GM12878 (cell line): ENCODE data around the gene RP9. TPM values are rescaled to one million over a fixed set of nuclear protein-coding genes. Genes with fewer than 3 reads are reported as not detected.

ENCODE experiments used
- ATAC-seq: fragments of 200-7000 bp; cut with Tn5 transposase; 3 replicates; pipeline ENCODE4 v1.9.1; 2020; ENCODE audit warnings: mild to moderate bottlenecking, moderate library complexity
- BruUV-seq: library from RNA; stranded (reverse); fragments of 400-500 nt; replicated peaks from 2 replicates; lab custom pipeline; 2021; lab: Mats Ljungman, UMichigan
- CTCF ChIA-PET: fragments of 300-600 bp; sonication (Branson Sonifier 250); formaldehyde crosslinking; extraction: SDS; loops from one replicate; lab custom pipeline; 2021; ENCODE audit warnings: inconsistent platforms; lab: Yijun Ruan, JAX
- POLR2A ChIA-PET: fragments of 350-600 bp; formaldehyde crosslinking; extraction: SDS; loops from one replicate; lab custom pipeline; 2021; ENCODE audit warnings: inconsistent platforms; lab: Charles Lee
- RAD21 ChIA-PET: fragments of 300-600 bp; sonication (Branson Sonifier 250); formaldehyde crosslinking; loops from one replicate; lab custom pipeline; 2023; ENCODE audit warnings: antibody characterized with exemption; ENCODE audit not compliant: unreplicated experiment; lab: Charles Lee
- SMC1A ChIA-PET: fragments of 300-600 bp; sonication (Branson Sonifier 250); formaldehyde crosslinking; loops from one replicate; lab custom pipeline; 2023; ENCODE audit not compliant: unreplicated experiment, uncharacterized antibody; lab: Charles Lee
- DNase-seq: peaks from one replicate; pipeline ENCODE4 v3.0.0-alpha.2; 2011; ENCODE audit warnings: low read depth, low spot score
- FAIRE-seq: peaks from 3 replicates; lab custom pipeline; 2011; peaks lifted over from hg19 to GRCh38; lab: Jason Lieb, UNC
- H2AFZ ChIP-seq: 2 replicates; pipeline ENCODE4 v1.6.0; 2011; ENCODE audit warnings: low read depth, low read length, control low read depth; ENCODE audit not compliant: control insufficient read depth
- H3K27ac ChIP-seq: 2 replicates; pipeline ENCODE4 v1.5.1; 2011; ENCODE audit warnings: control low read depth; ENCODE audit not compliant: control insufficient read depth, insufficient read depth
- H3K27me3 ChIP-seq, 2 experiments: replicated peaks in 1 of 2; 2 replicates each; pipeline versions ENCODE4 v1.6.0 to v1.6.1; 2011; ENCODE audit warnings: low read length in 1 of 2; ENCODE audit not compliant: control insufficient read depth in 2 of 2, insufficient read depth in 2 of 2
- H3K36me3 ChIP-seq, 2 experiments: 2 replicates each; pipeline ENCODE4 v1.5.1; 2011; ENCODE audit warnings: low read length in 1 of 2; ENCODE audit not compliant: control insufficient read depth in 2 of 2, insufficient read depth in 2 of 2
- H3K4me1 ChIP-seq: 2 replicates; pipeline ENCODE4 v1.6.1; 2011; ENCODE audit warnings: mild to moderate bottlenecking, low read length, moderate library complexity, mixed read lengths; ENCODE audit not compliant: control insufficient read depth, insufficient read depth
- H3K4me2 ChIP-seq: 2 replicates; pipeline ENCODE4 v1.6.0; 2011; ENCODE audit warnings: control low read depth; ENCODE audit not compliant: control insufficient read depth, insufficient read depth
- H3K4me3 ChIP-seq: fragments of 200-600 bp; sonication (generic); 2 replicates; pipeline ENCODE4 v1.5.1; 2016
- H3K79me2 ChIP-seq: 2 replicates; pipeline ENCODE4 v1.6.0; 2011; ENCODE audit warnings: low read length; ENCODE audit not compliant: control insufficient read depth, insufficient read depth
- H3K9ac ChIP-seq: 2 replicates; pipeline ENCODE4 v1.8.0; 2011; ENCODE audit warnings: low read length, control low read depth, mixed read lengths; ENCODE audit not compliant: control insufficient read depth, insufficient read depth
- H3K9me3 ChIP-seq: replicated peaks from 3 replicates; pipeline ENCODE4 v1.5.1; 2011; ENCODE audit warnings: mild to moderate bottlenecking, low read length; ENCODE audit not compliant: control insufficient read depth, insufficient read depth
- H4K20me1 ChIP-seq: 2 replicates; pipeline ENCODE4 v1.6.0; 2011; ENCODE audit not compliant: control insufficient read depth, insufficient read depth
- CREM ChIP-seq: IDR thresholded peaks from 2 replicates; pipeline ENCODE4 v1.6.1; 2014; ENCODE audit warnings: antibody characterized with exemption, low read depth
- DPF2 ChIP-seq: fragments of 450-650 bp; IDR thresholded peaks from 2 replicates; pipeline ENCODE4 v1.6.1; 2017; ENCODE audit warnings: mild to moderate bottlenecking
- IRF5 ChIP-seq: fragments of 450-650 bp; IDR thresholded peaks from 2 replicates; pipeline ENCODE4 v1.6.1; 2017; ENCODE audit warnings: borderline replicate concordance
- NKRF ChIP-seq: fragments of 450-650 bp; conservative IDR thresholded peaks from 2 replicates; pipeline ENCODE4 v1.6.1; 2017; ENCODE audit warnings: mild to moderate bottlenecking, moderate library complexity
- STAT1 ChIP-seq: fragments of 450-650 bp; conservative IDR thresholded peaks from 2 replicates; pipeline ENCODE4 v1.6.1; 2014; ENCODE audit warnings: antibody characterized with exemption, mild to moderate bottlenecking
- TAF1 ChIP-seq: IDR thresholded peaks from 2 replicates; pipeline ENCODE4 v1.6.1; 2011; ENCODE audit warnings: mild to moderate bottlenecking, low read depth, low read length, borderline replicate concordance
- WGBS: methylation state at CpG from one replicate; pipeline ENCODE4 v1.1.6; 2016; ENCODE audit warnings: low lambda C conversion rate; ENCODE audit not compliant: insufficient replicate concordance, insufficient coverage; ENCODE audit errors: missing lambda C conversion rate; 5-methylcytosine and 5-hydroxymethylcytosine counted together
- in situ Hi-C: fragments of 300-500 bp; cut with MboI; formaldehyde crosslinking; loops from 9 replicates; pipeline ENCODE4 v1.14.3; 2018; ENCODE audit warnings: mixed read lengths
- intact Hi-C: fragments of 100-400 bp; cut with micrococcal nuclease; formaldehyde crosslinking; loops from one replicate; pipeline ENCODE4 v1.14.2; 2022; ENCODE audit not compliant: unreplicated experiment
- polyA plus RNA-seq, 11 experiments: library from polyadenylated mRNA; depleted of rRNA in 4 of 11; unstranded in 6 of 11; stranded (reverse) in 5 of 11; fragments of >200 nt; fragmentation: Nextera tagmentation in 4 of 11; fragmentation: Illumina TruSeq in 1 of 11; extraction: Ambion mirVana in 4 of 11; extraction: Trizol in 1 of 11; gene quantifications; 1 replicate in 1 of 11; 2 replicates in 10 of 11; pipeline versions ENCODE4 v1.2.1 to v1.2.3, GENCODE V29; 2011 to 2016; ENCODE audit warnings: inconsistent platforms in 2 of 11, missing spikeins in 2 of 11, low read depth in 1 of 11
- total RNA-seq, 4 experiments: library from RNA; depleted of rRNA in 3 of 4; stranded (reverse); fragments of >200 nt in 3 of 4; fragmentation: Illumina TruSeq in 1 of 4; extraction: Trizol in 1 of 4; gene quantifications; 2 replicates each; pipeline versions ENCODE4 v1.2.1 to v1.2.3, GENCODE V29; 2013 to 2021

RP9 gene
- total and polyA plus RNA-seq, 10 of the 15 experiments (the other 5 are each of a cell fraction or from before 2014, with no cell fraction given) = 7.6 to 25.3 (median 16.9) TPM

- Histone ChIP-seq H3K36me3 (peaks cover 6 to 19% of the 10 kb centered on the region in 2 experiments), H3K9me3 (no peaks in the 10 kb centered on the region), H3K27ac (no peak overlapping the region), H3K9ac (no peak overlapping the region), H2AFZ (no peak overlapping the region), H4K20me1 (0 out of 2 replicates have a peak, but pooled peaks cover 2% of the 10 kb centered on the region), H3K4me3 (no peak overlapping the region), H3K79me2 (peaks cover 10% of the 10 kb centered on the region), H3K27me3 (no peaks in the 10 kb centered on the region), H3K4me2 (no peak overlapping the region), H3K4me1 (peaks cover 10% of the 10 kb centered on the region)
- 80% methylated on average over 3 of the region's 3 CpGs for WGBS
- ChIA-PET POLR2A (no interaction called here), RAD21 (no interaction called here), CTCF (interaction anchor here (0.7 to 1.3 kb wide), 4 partner anchors 9 to 1997 kb away, joined by 3 to 4 read pairs (median 3); no protein-coding TSS in a partner anchor), SMC1A (no interaction called here)
- intact Hi-C loops (loop anchor here (10.0 kb wide), 1 partner anchor 337 kb away; no protein-coding TSS in a partner anchor), in situ Hi-C loops (loop anchor here (10.0 kb wide), 1 partner anchor 407 kb away; no protein-coding TSS in a partner anchor)
- FAIRE-seq = no peak
- no peak for ATAC-seq
- no TSS peak for BruUV-seq
- TF ChIP-seq STAT1 (no peak), CREM (no peak), TAF1 (no peak), NKRF (no peak), IRF5 (no peak), DPF2 (no peak)
- DNase-seq = no peak
These were observed 7.3 kb downstream of the RP9 start for GRCh38 chr7:33101906-33102305.
